GM23338 (cell line): ENCODE measurements around the gene COX14. TPM values are rescaled to one million over a fixed set of nuclear protein-coding genes. Genes with fewer than 3 reads are reported as not detected.

Experiments
- ATAC-seq: fragments of 200-7000 bp; cut with Tn5 transposase; 3 replicates; pipeline ENCODE4 v1.9.1; 2020
- DNase-seq: peaks from one replicate; pipeline ENCODE4 v3.0.0-alpha.2; 2015; ENCODE audit warnings: low spot score
- H2AFZ ChIP-seq: fragments of 200-600 bp; sonication (generic); 2 replicates; pipeline ENCODE4 v1.8.0; 2016; ENCODE audit warnings: antibody characterized with exemption, mild to moderate bottlenecking, moderate library complexity
- H3F3A ChIP-seq: fragments of 200-600 bp; sonication (generic); replicated peaks from 2 replicates; pipeline ENCODE4 v1.8.0; 2017; ENCODE audit warnings: antibody characterized with exemption, mixed run types, low read depth
- H3K27ac ChIP-seq: fragments of 200-600 bp; sonication (generic); 2 replicates; pipeline ENCODE4 v1.6.1; 2016; ENCODE audit warnings: low read depth
- H3K27me3 ChIP-seq: fragments of 200-600 bp; sonication (generic); 2 replicates; pipeline ENCODE4 v1.8.0; 2016; ENCODE audit warnings: mild to moderate bottlenecking, mixed run types, moderate library complexity; ENCODE audit not compliant: insufficient read depth
- H3K36me3 ChIP-seq: fragments of 200-600 bp; sonication (generic); 2 replicates; pipeline ENCODE4 v1.8.0; 2016; ENCODE audit warnings: mild to moderate bottlenecking; ENCODE audit not compliant: insufficient read depth
- H3K4me1 ChIP-seq: fragments of 200-600 bp; sonication (generic); 2 replicates; pipeline ENCODE4 v1.8.0; 2016; ENCODE audit warnings: mild to moderate bottlenecking, moderate library complexity; ENCODE audit not compliant: insufficient read depth
- H3K4me2 ChIP-seq: fragments of 200-600 bp; sonication (generic); 2 replicates; pipeline ENCODE4 v1.7.1; 2017; ENCODE audit warnings: mixed run types
- H3K4me3 ChIP-seq: fragments of 200-600 bp; sonication (generic); 2 replicates; pipeline ENCODE4 v1.6.1; 2016; ENCODE audit warnings: mixed run types
- H3K79me2 ChIP-seq: fragments of 200-600 bp; sonication (generic); replicated peaks from 2 replicates; pipeline ENCODE4 v1.8.0; 2017; ENCODE audit warnings: mild to moderate bottlenecking; ENCODE audit not compliant: insufficient read depth
- H3K9me2 ChIP-seq: fragments of 200-600 bp; sonication (generic); 2 replicates; pipeline ENCODE4 v1.8.0; 2017; ENCODE audit not compliant: insufficient read depth
- H4K20me1 ChIP-seq: fragments of 200-600 bp; sonication (generic); replicated peaks from 2 replicates; pipeline ENCODE4 v1.8.0; 2017; ENCODE audit warnings: mild to moderate bottlenecking; ENCODE audit not compliant: insufficient read depth
- H3K27ac Mint-ChIP-seq: 2 replicates; pipeline ENCODE4 v1.8.0; 2020; ENCODE audit warnings: inconsistent platforms, mild to moderate bottlenecking, moderate library complexity, mixed read lengths
- H3K27me3 Mint-ChIP-seq: 3 replicates; pipeline ENCODE4 v1.8.0; 2022; ENCODE audit warnings: low read depth, mild to moderate bottlenecking, moderate library complexity, mixed read lengths, inconsistent platforms; ENCODE audit not compliant: insufficient read depth, poor library complexity
- H3K36me3 Mint-ChIP-seq: 3 replicates; pipeline ENCODE4 v1.8.0; 2021; ENCODE audit warnings: low read depth, mild to moderate bottlenecking, inconsistent platforms, moderate library complexity, mixed read lengths
- H3K4me1 Mint-ChIP-seq: 3 replicates; pipeline ENCODE4 v1.8.0; 2020; ENCODE audit warnings: mild to moderate bottlenecking, inconsistent platforms, mixed read lengths
- H3K4me3 Mint-ChIP-seq: 3 replicates; pipeline ENCODE4 v1.8.0; 2021; ENCODE audit warnings: moderate library complexity, mild to moderate bottlenecking, inconsistent platforms, mixed read lengths
- H3K9me3 Mint-ChIP-seq: 3 replicates; pipeline ENCODE4 v1.8.0; 2020; ENCODE audit warnings: moderate library complexity, mild to moderate bottlenecking, inconsistent platforms, mixed read lengths
- CREB1 ChIP-seq: fragments of 250-450 bp; sonication (Bioruptor Pico); IDR thresholded peaks from 2 replicates; pipeline ENCODE4 v1.5.0; 2020; ENCODE audit warnings: low read depth, mild to moderate bottlenecking, moderate library complexity
- CTCF ChIP-seq, 2 experiments: fragments of 200-600 bp in 1 of 2; sonication (generic) in 1 of 2; conservative IDR thresholded peaks; 2 replicates each; pipeline versions ENCODE4 v1.5.1 to v1.6.1; 2016 to 2017; ENCODE audit warnings: antibody characterized with exemption in 2 of 2, low read depth in 2 of 2, mild to moderate bottlenecking in 2 of 2, moderate library complexity in 1 of 2
- ETS1 ChIP-seq: IDR thresholded peaks from 2 replicates; pipeline ENCODE4 v1.6.1; 2016; ENCODE audit warnings: antibody characterized with exemption
- EZH2 ChIP-seq: fragments of 200-600 bp; sonication (generic); IDR thresholded peaks from one replicate; pipeline ENCODE4 v1.8.0; 2017; ENCODE audit warnings: antibody characterized with exemption, mild to moderate bottlenecking, low read depth; ENCODE audit not compliant: unreplicated experiment
- EZH2phosphoT487 ChIP-seq: fragments of 200-600 bp; sonication (generic); IDR thresholded peaks from one replicate; pipeline ENCODE4 v1.8.1; 2018; ENCODE audit warnings: antibody characterized with exemption; ENCODE audit not compliant: unreplicated experiment
- JUNB ChIP-seq: IDR thresholded peaks from one replicate; pipeline ENCODE4 v1.6.1; 2016; ENCODE audit warnings: antibody characterized with exemption; ENCODE audit not compliant: unreplicated experiment
- NANOG ChIP-seq: IDR thresholded peaks from 2 replicates; pipeline ENCODE4 v1.6.1; 2016; ENCODE audit warnings: antibody characterized with exemption, borderline replicate concordance
- POLR2AphosphoS5 ChIP-seq: IDR thresholded peaks from 2 replicates; pipeline ENCODE4 v1.6.1; 2016; ENCODE audit warnings: antibody characterized with exemption, low read depth
- REST ChIP-seq: IDR thresholded peaks from one replicate; pipeline ENCODE4 v1.6.1; 2018; ENCODE audit warnings: antibody characterized with exemption; ENCODE audit not compliant: unreplicated experiment
- STAT1 ChIP-seq: IDR thresholded peaks from one replicate; pipeline ENCODE4 v1.6.1; 2016; ENCODE audit warnings: antibody characterized with exemption; ENCODE audit not compliant: unreplicated experiment
- ZNF114 ChIP-seq: fragments of 250-450 bp; sonication (Bioruptor Pico); IDR thresholded peaks from 2 replicates; pipeline ENCODE4 v1.5.0; 2020; ENCODE audit warnings: mild to moderate bottlenecking, moderate library complexity
- ZNF331 ChIP-seq: fragments of 250-450 bp; sonication (Bioruptor Pico); IDR thresholded peaks from 2 replicates; pipeline ENCODE4 v1.5.0; 2020; ENCODE audit warnings: low read depth, mild to moderate bottlenecking, moderate library complexity
- ZNF462 ChIP-seq: fragments of 250-450 bp; sonication (Bioruptor Pico); IDR thresholded peaks from 2 replicates; pipeline ENCODE4 v1.5.0; 2020; ENCODE audit warnings: mild to moderate bottlenecking, moderate library complexity
- polyA plus RNA-seq: library from polyadenylated mRNA; unstranded; fragments of >200 nt; fragmentation: Nextera tagmentation; extraction: Ambion mirVana; gene quantifications from 2 replicates; pipeline ENCODE4 v1.2.1, GENCODE V29; 2016
- total RNA-seq: library from RNA; depleted of rRNA; stranded (reverse); fragments of >200 nt; shearing (Covaris generic); gene quantifications from 2 replicates; pipeline ENCODE4 v1.2.3, GENCODE V29; 2014

Gene COX14
- total and polyA plus RNA-seq, 2 experiments from 2014 or later, result 43.7 to 73.5 TPM

GRCh38 chr12:50072198-50072907, 39.7 kb upstream of the COX14 start:
- ATAC-seq (no peak; the same call in 2 of the 3 replicates), DNase-seq (no peak)
- TF ChIP-seq POLR2AphosphoS5, result no peak
- TF ChIP-seq ETS1, result no peak
- no peak for TF ChIP-seq STAT1
- TF ChIP-seq CREB1 (CRISPR knock-in tag), result no peak
- TF ChIP-seq EZH2, result no peak
- TF ChIP-seq JUNB, result no peak
- no peak for TF ChIP-seq CTCF (conservative IDR thresholded peaks at IDR 0.05; ENCODE audit: low read depth in 2 of 2)
- TF ChIP-seq NANOG, result no peak
- TF ChIP-seq ZNF114 (CRISPR knock-in tag), result no peak
- no peak for TF ChIP-seq ZNF462
- no peak for TF ChIP-seq ZNF331 (CRISPR knock-in tag)
- TF ChIP-seq EZH2phosphoT487, result no peak
- TF ChIP-seq REST, result no peak
- no peaks in the 10 kb centered on the region for H3K79me2 ChIP-seq
- H3K9me2 ChIP-seq, result no peaks in the 10 kb centered on the region
- 0 out of 2 replicates have a peak, but pooled peaks cover 4% of the 10 kb centered on the region for H3K4me1 ChIP-seq
- H3F3A ChIP-seq, result no peaks in the 10 kb centered on the region
- Mint-ChIP-seq H3K4me3 (no peak overlapping the region), H3K36me3 (no peaks in the 10 kb centered on the region; the same call in 2 of the 3 replicates), H3K27ac (no peak overlapping the region), H3K9me3 (no peaks in the 10 kb centered on the region), H3K4me1 (peaks cover 31% of the 10 kb centered on the region), H3K27me3 (peaks cover 16% of the 10 kb centered on the region)
- no peak overlapping the region for H3K4me2 ChIP-seq
- H3K36me3 ChIP-seq, result no peaks in the 10 kb centered on the region
- no peak overlapping the region for H2AFZ ChIP-seq
- no peaks in the 10 kb centered on the region for H4K20me1 ChIP-seq
- H3K4me3 ChIP-seq, result no peak overlapping the region
- no peak overlapping the region for H3K27ac ChIP-seq
- H3K27me3 ChIP-seq, result no peaks in the 10 kb centered on the region
